ENCODE results near the gene RAD9A. TPM values are rescaled to one million over a fixed set of nuclear protein-coding genes. Genes with fewer than 3 reads are reported as not detected.

RAD9A gene
- total RNA-seq (10 to 100 TPM; 25.6 to 48.0 (median 45.0) TPM), polyA plus RNA-seq (1 to 10 TPM; 6.3 to 7.2 TPM), total RNA-seq (22.1 reads per million, percentile 52 among the genes with 10 or more reads in this experiment)

DNA sequence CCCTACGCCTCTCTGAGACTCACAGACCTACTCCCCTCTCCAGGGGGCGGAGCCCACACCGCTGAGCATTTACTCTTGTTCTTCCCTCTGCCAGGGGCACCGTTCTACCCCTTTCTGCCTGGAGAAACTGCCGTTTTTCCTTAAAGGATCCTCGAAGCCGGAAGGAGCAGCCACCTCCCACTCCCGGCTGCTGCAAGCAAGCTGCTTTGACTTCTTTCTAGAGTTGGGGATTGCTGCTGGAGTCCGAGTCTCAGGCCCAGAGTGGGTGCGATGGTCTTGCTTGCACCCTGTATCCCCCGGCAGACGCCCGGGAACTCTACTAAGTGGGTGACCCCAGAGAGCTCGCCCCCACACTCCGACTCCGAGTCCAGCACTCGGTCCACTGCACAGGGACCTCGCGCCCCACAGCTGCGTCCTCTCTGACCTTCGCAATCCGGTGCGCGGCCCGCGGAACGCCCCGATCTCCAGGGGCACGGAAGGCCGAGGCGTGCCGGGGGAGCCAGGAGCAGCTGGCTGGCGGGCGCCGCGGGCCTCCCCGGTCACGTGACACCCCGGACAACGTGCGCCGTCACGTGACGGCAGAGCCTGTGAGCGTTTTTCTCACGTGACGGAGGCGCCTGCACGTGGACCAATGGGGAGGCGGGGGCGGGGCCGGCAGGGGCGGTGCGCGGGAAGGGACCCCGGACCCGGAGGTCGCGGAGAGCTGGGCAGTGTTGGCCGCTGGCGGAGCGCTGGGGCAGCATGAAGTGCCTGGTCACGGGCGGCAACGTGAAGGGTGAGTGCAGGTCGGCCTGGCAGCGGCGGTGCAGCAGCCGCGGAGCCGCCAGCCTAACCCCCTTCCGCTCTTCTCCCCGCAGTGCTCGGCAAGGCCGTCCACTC, at the start of gene RAD9A:
RAD9A (plus strand) TSS at position 683 of the 879 bp plus-strand sequence; CDS start at position 742, 59 bp downstream.
- ATAC-seq (peak; percentile 90), DNase-seq (peak; percentile 80 to 94 (median 87))
- peaks cover 0 to 7% (median 0%) of the 10 kb centered on the region in 5 donors for H3K36me3 Mint-ChIP-seq
- Histone ChIP-seq H3K4me1 (ENCODE audit: control insufficient read depth in 2 of 2, insufficient read depth in 2 of 2, low read length in 2 of 2) (peaks cover 15 to 16% of the 10 kb centered on the region in 2 donors), H3K27me3 (ENCODE audit: control insufficient read depth in 2 of 2, insufficient read depth in 2 of 2, low read length in 2 of 2) (no peaks in the 10 kb centered on the region), H3K27ac (ENCODE audit: low read depth, low read length) (peak within 1 kb of the TSS; percentile 83), H3K4me3 (ENCODE audit: low read length) (peak within 1 kb of the TSS; percentile 49), H3K36me3 (ENCODE audit: control insufficient read depth in 2 of 3, insufficient read depth in 3 of 3, low read length in 3 of 3) (peaks cover 0 to 21% (median 0%) of the 10 kb centered on the region in 3 experiments), H3K9me3 (ENCODE audit: control insufficient read depth in 2 of 3, low read length in 3 of 3) (no peaks in the 10 kb centered on the region)
- H3K4me1 Mint-ChIP-seq, result peaks cover 27 to 47% (median 34%) of the 10 kb centered on the region in 7 donors
- H3K4me3 Mint-ChIP-seq, result peak within 1 kb of the TSS; percentile 84 to 95 (median 88)
- ChIA-PET CTCF (interaction anchor here (0.6 to 2.1 kb wide), 14 partner anchors 9 to 111 kb away, joined by 3 to 6 read pairs (median 4); partner anchors contain the start of genes AIP and TBC1D10C), POLR2A (interaction anchor here (0.8 to 25.4 kb wide), 22 partner anchors 8 to 152 kb away, joined by 3 to 1530 read pairs (median 5); partner anchors contain the start of genes AIP, CARNS1, CDK2AP2 and CLCF1)
- no peaks in the 10 kb centered on the region for H3K9me3 Mint-ChIP-seq
- H3K27ac Mint-ChIP-seq, result peak within 1 kb of the TSS; percentile 47 to 92 (median 82)
- peaks cover 0 to 3% (median 0%) of the 10 kb centered on the region in 5 donors for H3K27me3 Mint-ChIP-seq
- intact Hi-C loops (cut with micrococcal nuclease), result loop anchor here (1.0 to 5.0 kb wide), 8 partner anchors 10 to 274 kb away; partner anchors contain the start of genes PPP1CA (in 2 of the 2), RPS6KB2 (in 2 of the 2), KDM2A (in 1 of the 2) and NDUFV1 (in 1 of the 2)

DNA sequence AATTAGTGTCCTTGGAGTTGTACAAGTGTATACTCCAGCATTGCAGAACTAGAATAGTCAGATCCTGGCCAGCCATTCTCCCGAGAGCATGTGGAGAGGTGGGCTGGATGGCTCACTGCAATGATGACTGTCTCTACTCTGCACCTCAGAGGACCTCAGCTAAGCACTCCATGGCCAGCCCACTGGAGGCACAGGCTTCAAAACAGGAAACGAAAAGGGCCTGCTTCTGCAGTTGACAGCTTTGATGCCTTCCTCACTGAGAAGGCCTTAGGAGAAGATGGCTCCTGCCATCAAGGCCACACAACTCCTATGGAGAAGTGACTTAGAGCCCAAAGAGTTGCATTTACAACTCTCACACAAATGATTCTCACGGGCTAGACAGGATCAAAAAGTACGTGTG, 47.5 kb upstream of the RAD9A start:
- H3K36me3 ChIP-seq (ENCODE audit: control insufficient read depth in 2 of 3, insufficient read depth in 3 of 3, low read length in 3 of 3), result no peaks in the 10 kb centered on the region
- H3K9me3 ChIP-seq (ENCODE audit: control insufficient read depth in 2 of 3, low read length in 3 of 3), result no peaks in the 10 kb centered on the region
- peak; percentile 44 for ATAC-seq
- Mint-ChIP-seq H3K4me1 (peaks cover 21 to 57% (median 48%) of the 10 kb centered on the region in 7 donors), H3K27me3 (no peaks in the 10 kb centered on the region), H3K9me3 (peaks cover 0 to 1% (median 0%) of the 10 kb centered on the region in 11 donors), H3K36me3 (peaks cover 0 to 3% (median 0%) of the 10 kb centered on the region in 5 donors), H3K4me3 (peak overlapping the region; percentile 12 to 80 (median 70)), H3K27ac (peak overlapping the region; percentile 61 to 97 (median 92))
- H3K27ac ChIP-seq (ENCODE audit: low read depth, low read length), result peak overlapping the region; percentile 68
- peaks cover 0 to 32% of the 10 kb centered on the region in 2 donors for H3K4me1 ChIP-seq (ENCODE audit: control insufficient read depth in 2 of 2, insufficient read depth in 2 of 2, low read length in 2 of 2)
- peak in 5 of 9 donors; percentile 25 to 37 (median 27) for DNase-seq
- intact Hi-C loops (cut with micrococcal nuclease), result loop anchor here in 1 of 2 donors (2.0 kb wide), 1 partner anchor 27 kb away; no protein-coding TSS in a partner anchor
- H3K27me3 ChIP-seq (ENCODE audit: control insufficient read depth in 2 of 2, insufficient read depth in 2 of 2, low read length in 2 of 2), result no peaks in the 10 kb centered on the region
- POLR2A ChIA-PET, result interaction anchor here (1.1 to 5.4 kb wide), 7 partner anchors 11 to 104 kb away, joined by 4 to 41 read pairs (median 5); partner anchors contain the start of genes POLD4 and RAD9A
- CTCF ChIA-PET, result interaction anchor here (0.6 to 4.7 kb wide), 9 partner anchors 9 to 1709 kb away, joined by 3 to 87 read pairs (median 15); partner anchors contain the start of gene POLD4
- no peak overlapping the region for H3K4me3 ChIP-seq (ENCODE audit: low read length)

DNA sequence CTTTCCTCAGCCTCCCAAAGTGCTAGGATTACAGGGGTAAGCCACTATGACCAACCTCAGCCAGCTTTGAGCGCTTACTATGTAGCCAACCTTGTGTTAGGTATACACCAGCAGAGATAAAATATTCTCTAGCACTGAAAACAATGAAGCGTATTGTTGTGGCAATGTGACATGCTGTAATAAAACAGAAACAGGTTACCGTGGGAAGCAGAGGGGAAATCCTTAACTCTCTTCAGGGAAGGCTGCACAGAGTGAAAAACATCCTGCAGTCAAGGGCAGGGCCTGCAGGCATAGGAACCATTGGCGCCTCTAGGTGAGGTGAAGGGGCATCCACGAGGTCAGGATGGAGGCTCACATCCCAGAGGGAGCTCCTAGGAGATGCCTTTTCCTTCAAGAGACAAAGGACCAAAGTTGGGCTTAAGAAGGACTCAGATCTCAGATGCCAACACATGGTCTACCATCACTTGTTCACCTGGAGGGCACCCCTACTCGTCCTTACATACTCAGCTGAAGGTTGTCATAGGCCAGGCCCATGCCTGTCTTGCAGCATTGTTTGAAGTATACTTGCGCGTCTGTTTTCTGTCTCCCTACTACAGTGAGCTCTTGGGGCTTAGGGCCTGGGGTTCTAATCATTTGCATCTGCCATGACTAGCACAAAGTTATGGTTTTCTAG, 46.4 kb upstream of the RAD9A start:
- CTCF ChIA-PET, result interaction anchor here (0.6 to 4.7 kb wide), 30 partner anchors 8 to 145 kb away, joined by 3 to 87 read pairs (median 4); partner anchors contain the start of genes CLCF1, GRK2, POLD4 and PPP1CA
- ATAC-seq (peak; percentile 68), DNase-seq (peak in 4 of 9 donors; percentile 13 to 39 (median 30))
- Mint-ChIP-seq H3K9me3 (peaks cover 0 to 1% (median 0%) of the 10 kb centered on the region in 11 donors), H3K27ac (peak overlapping the region; percentile 61 to 98 (median 92)), H3K27me3 (no peaks in the 10 kb centered on the region), H3K36me3 (peaks cover 0 to 3% (median 0%) of the 10 kb centered on the region in 5 donors), H3K4me1 (peaks cover 25 to 66% (median 58%) of the 10 kb centered on the region in 7 donors), H3K4me3 (peak overlapping the region; percentile 30 to 74 (median 58))
- H3K9me3 ChIP-seq (ENCODE audit: control insufficient read depth in 2 of 3, low read length in 3 of 3), result no peaks in the 10 kb centered on the region
- H3K4me1 ChIP-seq (ENCODE audit: control insufficient read depth in 2 of 2, insufficient read depth in 2 of 2, low read length in 2 of 2), result peaks cover 0 to 32% of the 10 kb centered on the region in 2 donors
- POLR2A ChIA-PET, result interaction anchor here (0.7 to 5.4 kb wide), 24 partner anchors 8 to 502 kb away, joined by 3 to 41 read pairs (median 4); partner anchors contain the start of genes ANKRD13D, CORO1B, GRK2 and POLD4
- no peak overlapping the region for H3K4me3 ChIP-seq (ENCODE audit: low read length)
- H3K27me3 ChIP-seq (ENCODE audit: control insufficient read depth in 2 of 2, insufficient read depth in 2 of 2, low read length in 2 of 2), result no peaks in the 10 kb centered on the region
- H3K27ac ChIP-seq (ENCODE audit: low read depth, low read length), result peak overlapping the region; percentile 68
- H3K36me3 ChIP-seq (ENCODE audit: control insufficient read depth in 2 of 3, insufficient read depth in 3 of 3, low read length in 3 of 3), result no peaks in the 10 kb centered on the region
- intact Hi-C loops (cut with micrococcal nuclease), result loop anchor here in 1 of 2 donors (1.0 to 2.0 kb wide), 3 partner anchors 8 to 83 kb away; partner anchors contain the start of gene POLD4

- Histone ChIP-seq H3K27me3 (ENCODE audit: control insufficient read depth in 2 of 2, insufficient read depth in 2 of 2, low read length in 2 of 2) (no peaks in the 10 kb centered on the region), H3K27ac (ENCODE audit: low read depth, low read length) (peak overlapping the region; percentile 68), H3K9me3 (ENCODE audit: control insufficient read depth in 2 of 3, low read length in 3 of 3) (no peaks in the 10 kb centered on the region), H3K36me3 (ENCODE audit: control insufficient read depth in 2 of 3, insufficient read depth in 3 of 3, low read length in 3 of 3) (no peaks in the 10 kb centered on the region), H3K4me1 (ENCODE audit: control insufficient read depth in 2 of 2, insufficient read depth in 2 of 2, low read length in 2 of 2) (peaks cover 5 to 38% of the 10 kb centered on the region in 2 donors), H3K4me3 (ENCODE audit: low read length) (no peak overlapping the region)
- Mint-ChIP-seq H3K36me3 (peaks cover 0 to 3% (median 0%) of the 10 kb centered on the region in 5 donors), H3K4me1 (peaks cover 27 to 70% (median 60%) of the 10 kb centered on the region in 7 donors), H3K27me3 (no peaks in the 10 kb centered on the region), H3K9me3 (peaks cover 0 to 1% (median 0%) of the 10 kb centered on the region in 11 donors), H3K4me3 (peak overlapping the region; percentile 30 to 74 (median 56)), H3K27ac (peak overlapping the region; percentile 61 to 98 (median 92))
- ChIA-PET POLR2A (interaction anchor here (0.6 to 5.4 kb wide), 27 partner anchors 9 to 502 kb away, joined by 3 to 41 read pairs (median 4); partner anchors contain the start of genes ANKRD13D, CORO1B, POLD4 and PTPRCAP), CTCF (interaction anchor here (0.6 to 4.7 kb wide), 29 partner anchors 8 to 924 kb away, joined by 3 to 87 read pairs (median 4); partner anchors contain the start of genes CLCF1, GRK2, PPP1CA and RAD9A)
- ATAC-seq (peak; percentile 76), DNase-seq (peak in 5 of 9 donors; percentile 34 to 62 (median 52))
- intact Hi-C loops (cut with micrococcal nuclease), result loop anchor here (1.0 to 2.0 kb wide), 4 partner anchors 7 to 84 kb away; partner anchors contain the start of gene POLD4 (in 1 of the 2)
These were observed 45.6 kb upstream of the RAD9A start for GRCh38 chr11:67345920-67346819.
